ENCODE results near the gene RNASEH2A. TPM values are rescaled to one million over a fixed set of nuclear protein-coding genes. Genes with fewer than 3 reads are reported as not detected.

RNASEH2A gene
- total and polyA plus RNA-seq, 2 of the 13 experiments (the other 11 are each of a cell fraction or from before 2014, with no cell fraction given), result 25.1 to 35.8 TPM

DNA sequence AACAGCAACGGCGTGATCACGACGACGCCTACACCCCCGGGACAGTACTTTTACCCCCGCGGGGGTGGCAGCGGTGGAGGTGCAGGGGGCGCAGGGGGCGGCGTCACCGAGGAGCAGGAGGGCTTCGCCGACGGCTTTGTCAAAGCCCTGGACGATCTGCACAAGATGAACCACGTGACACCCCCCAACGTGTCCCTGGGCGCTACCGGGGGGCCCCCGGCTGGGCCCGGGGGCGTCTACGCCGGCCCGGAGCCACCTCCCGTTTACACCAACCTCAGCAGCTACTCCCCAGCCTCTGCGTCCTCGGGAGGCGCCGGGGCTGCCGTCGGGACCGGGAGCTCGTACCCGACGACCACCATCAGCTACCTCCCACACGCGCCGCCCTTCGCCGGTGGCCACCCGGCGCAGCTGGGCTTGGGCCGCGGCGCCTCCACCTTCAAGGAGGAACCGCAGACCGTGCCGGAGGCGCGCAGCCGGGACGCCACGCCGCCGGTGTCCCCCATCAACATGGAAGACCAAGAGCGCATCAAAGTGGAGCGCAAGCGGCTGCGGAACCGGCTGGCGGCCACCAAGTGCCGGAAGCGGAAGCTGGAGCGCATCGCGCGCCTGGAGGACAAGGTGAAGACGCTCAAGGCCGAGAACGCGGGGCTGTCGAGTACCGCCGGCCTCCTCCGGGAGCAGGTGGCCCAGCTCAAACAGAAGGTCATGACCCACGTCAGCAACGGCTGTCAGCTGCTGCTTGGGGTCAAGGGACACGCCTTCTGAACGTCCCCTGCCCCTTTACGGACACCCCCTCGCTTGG lies 14.1 kb upstream of the RNASEH2A start (continued):
- TF ChIP-seq RBM39 (IDR thresholded peaks at IDR 0.05; ENCODE audit: low read depth, low read length, poor library complexity, severe bottlenecking) (peak; percentile 89), ARNTL (CRISPR knock-in tag; IDR thresholded peaks at IDR 0.05) (no peak), PLRG1 (conservative IDR thresholded peaks at IDR 0.05) (no peak), PRPF4 (IDR thresholded peaks at IDR 0.05; ENCODE audit: low read depth, low read length, poor library complexity, severe bottlenecking) (no peak), HIVEP1 (CRISPR knock-in tag; IDR thresholded peaks at IDR 0.05) (peak; percentile 94), ZNF672 (CRISPR knock-in tag; IDR thresholded peaks at IDR 0.05) (no peak), ZNF10 (CRISPR knock-in tag; IDR thresholded peaks at IDR 0.05; ENCODE audit: borderline replicate concordance, low read depth) (no peak), ZNF253 (CRISPR knock-in tag; IDR thresholded peaks at IDR 0.05; ENCODE audit: borderline replicate concordance) (peak; percentile 72; the same call in 1 of the 2 replicates), KAT8 (CRISPR knock-in tag; IDR thresholded peaks at IDR 0.05) (peak; percentile 64), TCF7L2 (IDR thresholded peaks at IDR 0.05; ENCODE audit: low read depth, low read length) (no peak), XRCC5 (optimal IDR thresholded peaks at IDR 0.05; ENCODE audit: low read length) (peak; percentile 23), NR3C1 (CRISPR knock-in tag; IDR thresholded peaks at IDR 0.05) (no peak), ZSCAN30 (CRISPR knock-in tag; IDR thresholded peaks at IDR 0.05) (no peak), ZNF576 (CRISPR knock-in tag; IDR thresholded peaks at IDR 0.05) (no peak), SETDB1 (CRISPR knock-in tag; IDR thresholded peaks at IDR 0.05; ENCODE audit: borderline replicate concordance) (no peak), SRSF9 (IDR thresholded peaks at IDR 0.05; ENCODE audit: borderline replicate concordance, insufficient read depth, low read depth, low read length, poor library complexity, severe bottlenecking) (no peak), ZNF816 (CRISPR knock-in tag; IDR thresholded peaks at IDR 0.05; ENCODE audit: borderline replicate concordance) (no peak; the same call in 1 of the 2 replicates), ZNF331 (CRISPR knock-in tag; IDR thresholded peaks at IDR 0.05) (0 out of 2 replicates have a peak, but pooled peaks have one; percentile 9), ZNF614 (CRISPR knock-in tag; IDR thresholded peaks at IDR 0.05; ENCODE audit: borderline replicate concordance) (no peak), SSRP1 (CRISPR knock-in tag; IDR thresholded peaks at IDR 0.05) (no peak), PHF8 (CRISPR knock-in tag; IDR thresholded peaks at IDR 0.05) (peak; percentile 63), ZBTB7B (CRISPR knock-in tag; IDR thresholded peaks at IDR 0.05) (no peak; the same call in 1 of the 2 replicates), KDM5B (CRISPR knock-in tag; IDR thresholded peaks at IDR 0.05; ENCODE audit: borderline replicate concordance) (peak; percentile 80), ZNF740 (CRISPR knock-in tag; IDR thresholded peaks at IDR 0.05) (no peak; the same call in 1 of the 2 replicates), ZNF790 (CRISPR knock-in tag; IDR thresholded peaks at IDR 0.05; ENCODE audit: borderline replicate concordance) (peak; percentile 89; the same call in 1 of the 2 replicates)
- TF ChIP-seq, protein P1, sequence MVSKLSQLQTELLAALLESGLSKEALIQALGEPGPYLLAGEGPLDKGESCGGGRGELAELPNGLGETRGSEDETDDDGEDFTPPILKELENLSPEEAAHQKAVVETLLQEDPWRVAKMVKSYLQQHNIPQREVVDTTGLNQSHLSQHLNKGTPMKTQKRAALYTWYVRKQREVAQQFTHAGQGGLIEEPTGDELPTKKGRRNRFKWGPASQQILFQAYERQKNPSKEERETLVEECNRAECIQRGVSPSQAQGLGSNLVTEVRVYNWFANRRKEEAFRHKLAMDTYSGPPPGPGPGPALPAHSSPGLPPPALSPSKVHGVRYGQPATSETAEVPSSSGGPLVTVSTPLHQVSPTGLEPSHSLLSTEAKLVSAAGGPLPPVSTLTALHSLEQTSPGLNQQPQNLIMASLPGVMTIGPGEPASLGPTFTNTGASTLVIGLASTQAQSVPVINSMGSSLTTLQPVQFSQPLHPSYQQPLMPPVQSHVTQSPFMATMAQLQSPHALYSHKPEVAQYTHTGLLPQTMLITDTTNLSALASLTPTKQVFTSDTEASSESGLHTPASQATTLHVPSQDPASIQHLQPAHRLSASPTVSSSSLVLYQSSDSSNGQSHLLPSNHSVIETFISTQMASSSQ (IDR thresholded peaks at IDR 0.05; ENCODE audit: low read depth), result no peak
- TF ChIP-seq, protein P1 (CRISPR knock-in tag; IDR thresholded peaks at IDR 0.05; ENCODE audit: borderline replicate concordance), result peak; percentile 60; the same call in 1 of the 2 replicates
